Mesenchymal stem cell (in vitro differentiated cells and primary cell): ENCODE data around the gene SPATS2.
A peak's percentile ranks its signal among the peaks of the same experiment; 100 is the strongest.

Source experiments
- DNase-seq: peaks from one replicate; pipeline ENCODE4 v3.0.0-alpha.2; 2013
- H2AFZ ChIP-seq: one replicate; pipeline ENCODE4 v1.6.1; 2013; ENCODE audit warnings: low read depth, mild to moderate bottlenecking, control low read depth, inconsistent platforms, low read length, moderate library complexity
- H2AK5ac ChIP-seq: 2 replicates; pipeline ENCODE4 v1.6.1; 2013; ENCODE audit warnings: low read length, moderate library complexity, mild to moderate bottlenecking, inconsistent platforms; ENCODE audit not compliant: severe bottlenecking
- H2BK120ac ChIP-seq: one replicate; pipeline ENCODE4 v1.6.1; 2013; ENCODE audit warnings: low read depth, mild to moderate bottlenecking, inconsistent platforms, low read length, moderate library complexity
- H2BK12ac ChIP-seq, 2 experiments: one replicate each; pipeline ENCODE4 v1.6.1; 2013; ENCODE audit warnings: inconsistent platforms in 2 of 2, low read length in 2 of 2, mild to moderate bottlenecking in 2 of 2, moderate library complexity in 2 of 2, control low read depth in 1 of 2
- H2BK15ac ChIP-seq: one replicate; pipeline ENCODE4 v1.6.1; 2013; ENCODE audit warnings: mild to moderate bottlenecking, low read depth, inconsistent platforms; ENCODE audit not compliant: poor library complexity, severe bottlenecking
- H2BK5ac ChIP-seq: 2 replicates; pipeline ENCODE4 v1.6.1; 2013; ENCODE audit warnings: low read depth, mild to moderate bottlenecking, low read length, control low read depth, inconsistent platforms; ENCODE audit not compliant: poor library complexity, severe bottlenecking
- H3K14ac ChIP-seq, 2 experiments: one replicate each; pipeline ENCODE4 v1.6.1; 2013; ENCODE audit warnings: inconsistent platforms in 2 of 2, low read length in 2 of 2, control low read depth in 1 of 2, mild to moderate bottlenecking in 1 of 2, moderate library complexity in 1 of 2
- H3K18ac ChIP-seq, 2 experiments: one replicate each; pipeline ENCODE4 v1.6.1; 2013; ENCODE audit warnings: inconsistent platforms in 2 of 2, low read length in 2 of 2, control low read depth in 1 of 2, low read depth in 1 of 2, mild to moderate bottlenecking in 1 of 2
- H3K23ac ChIP-seq, 2 experiments: one replicate each; pipeline ENCODE4 v1.6.1; 2013; ENCODE audit warnings: inconsistent platforms in 2 of 2, low read length in 2 of 2, mild to moderate bottlenecking in 2 of 2, moderate library complexity in 2 of 2, control low read depth in 1 of 2
- H3K27ac ChIP-seq: 2 replicates; pipeline ENCODE4 v1.5.1; 2013; ENCODE audit warnings: mild to moderate bottlenecking, moderate library complexity, low read length, control low read depth, inconsistent platforms; ENCODE audit not compliant: poor library complexity, severe bottlenecking
- H3K27me3 ChIP-seq, 2 experiments: 2 replicates each; pipeline versions ENCODE4 v1.6.1 to v1.7.0; 2013; ENCODE audit warnings: low read length in 2 of 2, mild to moderate bottlenecking in 2 of 2, moderate library complexity in 2 of 2, control low read depth in 1 of 2, inconsistent platforms in 1 of 2; ENCODE audit not compliant: control insufficient read depth in 1 of 2, insufficient read depth in 1 of 2
- H3K36me3 ChIP-seq, 2 experiments: 2 replicates each; pipeline versions ENCODE4 v1.6.1 to v1.7.0; 2013; ENCODE audit warnings: low read length in 2 of 2, control low read depth in 1 of 2, inconsistent platforms in 1 of 2, low read depth in 1 of 2, mild to moderate bottlenecking in 1 of 2; ENCODE audit not compliant: insufficient read depth in 2 of 2, control insufficient read depth in 1 of 2
- H3K4ac ChIP-seq, 2 experiments: one replicate each; pipeline ENCODE4 v1.6.1; 2013; ENCODE audit warnings: inconsistent platforms in 2 of 2, low read length in 2 of 2, mild to moderate bottlenecking in 2 of 2, moderate library complexity in 2 of 2, control low read depth in 1 of 2, low read depth in 1 of 2
- H3K4me1 ChIP-seq: 2 replicates; pipeline ENCODE4 v1.6.1; 2013; ENCODE audit warnings: low read depth, low read length, control low read depth; ENCODE audit not compliant: control insufficient read depth, insufficient read depth
- H3K4me2 ChIP-seq: 2 replicates; pipeline ENCODE4 v1.6.1; 2013; ENCODE audit warnings: low read length, mild to moderate bottlenecking, inconsistent platforms; ENCODE audit not compliant: poor library complexity, severe bottlenecking
- H3K4me3 ChIP-seq, 2 experiments: 2 replicates each; pipeline versions ENCODE4 v1.5.1 to v1.7.0; 2013; ENCODE audit warnings: low read length in 2 of 2, mild to moderate bottlenecking in 2 of 2, control low read depth in 1 of 2, low read depth in 1 of 2; ENCODE audit not compliant: insufficient read depth in 1 of 2
- H3K79me1 ChIP-seq: replicated peaks from 2 replicates; pipeline ENCODE4 v1.6.1; 2013; ENCODE audit warnings: mild to moderate bottlenecking, control low read depth, low read length, inconsistent platforms; ENCODE audit not compliant: poor library complexity, severe bottlenecking
- H3K9ac ChIP-seq: 2 replicates; pipeline ENCODE4 v1.7.0; 2013; ENCODE audit warnings: mild to moderate bottlenecking, low read length, moderate library complexity
- H3K9me3 ChIP-seq: 2 replicates; pipeline ENCODE4 v1.7.0; 2013; ENCODE audit warnings: mild to moderate bottlenecking, low read length; ENCODE audit not compliant: control insufficient read depth
- H4K8ac ChIP-seq: one replicate; pipeline ENCODE4 v1.6.1; 2013; ENCODE audit warnings: inconsistent platforms, mild to moderate bottlenecking, low read length, moderate library complexity
- H4K91ac ChIP-seq: one replicate; pipeline ENCODE4 v1.6.1; 2013; ENCODE audit warnings: mild to moderate bottlenecking, low read length, inconsistent platforms
- WGBS: methylation state at CpG from one replicate; pipeline ENCODE4 v1.1.7; 2013; ENCODE audit warnings: mixed read lengths; 5-methylcytosine and 5-hydroxymethylcytosine counted together

Gene SPATS2

GRCh38 chr12:49404956-49405355 is 37.7 kb downstream of the SPATS2 start:
- Histone ChIP-seq H3K79me1 (peaks cover 15% of the 10 kb centered on the region), H3K4ac (no peak overlapping the region), H3K23ac (no peak overlapping the region), H2AFZ (no peak overlapping the region), H3K36me3 (peaks cover 0 to 3% of the 10 kb centered on the region in 2 experiments), H3K27ac (no peak overlapping the region), H2BK15ac (no peak overlapping the region), H4K8ac (no peak overlapping the region), H3K14ac (no peak overlapping the region), H2BK12ac (no peak overlapping the region), H3K4me3 (no peak overlapping the region), H2AK5ac (no peak overlapping the region), H3K4me2 (no peak overlapping the region), H3K27me3 (no peaks in the 10 kb centered on the region), H2BK5ac (no peak overlapping the region), H2BK120ac (no peak overlapping the region), H4K91ac (no peak overlapping the region), H3K18ac (no peak overlapping the region), H3K4me1 (no peaks in the 10 kb centered on the region), H3K9me3 (no peaks in the 10 kb centered on the region), H3K9ac (no peak overlapping the region)
- DNase-seq: no peak

- no peaks in the 10 kb centered on the region for H3K4me1 ChIP-seq
- no peak overlapping the region for H3K4me3 ChIP-seq
- H3K23ac ChIP-seq: no peak overlapping the region
- H3K9me3 ChIP-seq: no peaks in the 10 kb centered on the region
- H3K14ac ChIP-seq: no peak overlapping the region
- no peak overlapping the region for H4K8ac ChIP-seq
- H2AK5ac ChIP-seq: no peak overlapping the region
- H3K27me3 ChIP-seq: no peaks in the 10 kb centered on the region
- WGBS: no CpG with 5 or more reads among the region's 1 CpG
- no peak overlapping the region for H2AFZ ChIP-seq
- H3K9ac ChIP-seq: no peak overlapping the region
- H3K36me3 ChIP-seq: peaks cover 0 to 3% of the 10 kb centered on the region in 2 experiments
- no peak overlapping the region for H3K27ac ChIP-seq
- H4K91ac ChIP-seq: no peak overlapping the region
- no peak overlapping the region for H2BK15ac ChIP-seq
- H2BK120ac ChIP-seq: no peak overlapping the region
- H3K79me1 ChIP-seq: peaks cover 21% of the 10 kb centered on the region
- H2BK5ac ChIP-seq: no peak overlapping the region
- H2BK12ac ChIP-seq: no peak overlapping the region
- H3K4me2 ChIP-seq: no peak overlapping the region
- DNase-seq: no peak
- H3K18ac ChIP-seq: no peak overlapping the region
- H3K4ac ChIP-seq: no peak overlapping the region
These were observed 43.6 kb downstream of the SPATS2 start for GRCh38 chr12:49410818-49411217.

- Histone ChIP-seq H3K4ac (no peak overlapping the region), H3K4me3 (no peak overlapping the region), H3K27ac (no peak overlapping the region), H2BK12ac (no peak overlapping the region), H3K18ac (no peak overlapping the region), H3K79me1 (peaks cover 20% of the 10 kb centered on the region), H4K91ac (no peak overlapping the region), H3K36me3 (no peaks in the 10 kb centered on the region), H3K9me3 (no peaks in the 10 kb centered on the region), H3K23ac (no peak overlapping the region), H2AFZ (no peak overlapping the region), H3K14ac (no peak overlapping the region), H2BK5ac (no peak overlapping the region), H3K9ac (no peak overlapping the region), H2AK5ac (no peak overlapping the region), H2BK120ac (no peak overlapping the region), H2BK15ac (no peak overlapping the region), H4K8ac (no peak overlapping the region), H3K27me3 (no peaks in the 10 kb centered on the region), H3K4me1 (no peaks in the 10 kb centered on the region), H3K4me2 (no peak overlapping the region)
- DNase-seq: peak; percentile 25
- WGBS: 94% methylated on average over 5 of the region's 6 CpGs
These were observed 45.7 kb downstream of the SPATS2 start for GRCh38 chr12:49413010-49413409.

GRCh38 chr12:49413796-49414195 is 46.5 kb downstream of the SPATS2 start:
- H2BK15ac ChIP-seq: no peak overlapping the region
- H3K9ac ChIP-seq: no peak overlapping the region
- no peaks in the 10 kb centered on the region for H3K4me1 ChIP-seq
- no peak overlapping the region for H2AFZ ChIP-seq
- H4K91ac ChIP-seq: no peak overlapping the region
- no peak overlapping the region for H2BK120ac ChIP-seq
- no peak overlapping the region for H3K14ac ChIP-seq
- peaks cover 20% of the 10 kb centered on the region for H3K79me1 ChIP-seq
- no peak overlapping the region for H3K4me2 ChIP-seq
- H2BK12ac ChIP-seq: no peak overlapping the region
- no peak overlapping the region for H3K4me3 ChIP-seq
- H3K4ac ChIP-seq: no peak overlapping the region
- H3K18ac ChIP-seq: no peak overlapping the region
- no peaks in the 10 kb centered on the region for H3K36me3 ChIP-seq
- no peak overlapping the region for H3K27ac ChIP-seq
- no peak overlapping the region for H2AK5ac ChIP-seq
- no peak overlapping the region for H2BK5ac ChIP-seq
- DNase-seq: no peak
- no peaks in the 10 kb centered on the region for H3K9me3 ChIP-seq
- H3K27me3 ChIP-seq: no peaks in the 10 kb centered on the region
- H4K8ac ChIP-seq: no peak overlapping the region
- H3K23ac ChIP-seq: no peak overlapping the region
